A549 (cell line): ENCODE results near the gene SMAD9.

ENCODE experiments used
- ESRRA ChIP-seq: fragments of 150-350 bp; IDR thresholded peaks from 2 replicates; pipeline ENCODE4 v1.6.1; 2014; ENCODE audit warnings: mild to moderate bottlenecking, low read length, borderline replicate concordance
- FOSL2 ChIP-seq, 2 experiments: fragments of 450-650 bp in 1 of 2; fragments of >200 bp in 1 of 2; sonication (Bioruptor Twin) in 1 of 2; formaldehyde crosslinking; IDR thresholded peaks; 2 replicates each; pipeline versions ENCODE4 v1.5.0 to v1.6.1; 2016 to 2020; ENCODE audit warnings: mild to moderate bottlenecking in 1 of 2, moderate library complexity in 1 of 2
- HDAC2 ChIP-seq: fragments of 200-600 bp; sonication (generic); IDR thresholded peaks from 2 replicates; pipeline ENCODE4 v1.6.1; 2016
- MAX ChIP-seq: IDR thresholded peaks from 2 replicates; pipeline ENCODE4 v1.6.1; 2012
- MAZ ChIP-seq: fragments of 150-350 bp; IDR thresholded peaks from 2 replicates; pipeline ENCODE4 v1.6.1; 2014; ENCODE audit warnings: antibody characterized with exemption, low read depth, low read length, borderline replicate concordance
- POLR2A ChIP-seq: IDR thresholded peaks from 2 replicates; pipeline ENCODE4 v1.6.1; 2012; ENCODE audit warnings: mild to moderate bottlenecking, low read length
- RAD21 ChIP-seq, 2 experiments: fragments of >200 bp in 1 of 2; sonication (Bioruptor Twin) in 1 of 2; formaldehyde crosslinking in 1 of 2; IDR thresholded peaks in 1 of 2; conservative IDR thresholded peaks in 1 of 2; 2 replicates in 1 of 2; 3 replicates in 1 of 2; pipeline ENCODE4 v1.6.1; 2012 to 2018; ENCODE audit warnings: inconsistent platforms in 1 of 2
- RNF2 ChIP-seq: fragments of 200-600 bp; sonication (generic); IDR thresholded peaks from 2 replicates; pipeline ENCODE4 v1.6.1; 2016; ENCODE audit warnings: low read depth, mild to moderate bottlenecking, antibody characterized with exemption, moderate library complexity, borderline replicate concordance
- TF ChIP-seq, protein P1 (sequence below): fragments of 450-650 bp; IDR thresholded peaks from 2 replicates; pipeline ENCODE4 v1.6.1; 2014; ENCODE audit warnings: antibody characterized with exemption
- TF ChIP-seq, protein P2 (sequence below): fragments of >200 bp; sonication (Bioruptor Twin); formaldehyde crosslinking; IDR thresholded peaks from 3 replicates; pipeline ENCODE4 v1.5.1; 2016
- TF ChIP-seq, protein P3 (sequence below): fragments of 200-600 bp; sonication (generic); IDR thresholded peaks from 2 replicates; pipeline ENCODE4 v1.6.1; 2016; ENCODE audit warnings: antibody characterized with exemption, mild to moderate bottlenecking, moderate library complexity

DNA sequence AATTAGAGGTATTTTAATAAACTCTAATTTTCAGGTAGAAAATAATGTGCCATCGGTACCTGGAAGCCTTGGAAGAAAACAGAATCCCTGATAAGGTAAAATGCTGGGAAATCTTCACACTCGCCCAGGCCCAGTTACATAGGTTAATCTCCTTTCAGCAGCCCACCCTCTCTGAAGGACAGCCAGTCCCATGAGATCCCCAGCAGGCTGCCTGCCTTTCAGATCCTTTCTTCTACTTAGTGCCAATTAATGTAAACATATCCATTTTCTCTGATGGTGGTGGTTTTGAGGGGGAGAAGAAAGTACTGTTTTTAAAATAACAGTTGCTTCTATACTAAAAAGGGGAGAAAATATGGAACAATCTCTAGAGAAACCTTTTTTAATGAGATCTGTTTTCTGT, 12.2 kb downstream of the SMAD9 start:
- TF ChIP-seq POLR2A = no peak
- TF ChIP-seq, protein P1, sequence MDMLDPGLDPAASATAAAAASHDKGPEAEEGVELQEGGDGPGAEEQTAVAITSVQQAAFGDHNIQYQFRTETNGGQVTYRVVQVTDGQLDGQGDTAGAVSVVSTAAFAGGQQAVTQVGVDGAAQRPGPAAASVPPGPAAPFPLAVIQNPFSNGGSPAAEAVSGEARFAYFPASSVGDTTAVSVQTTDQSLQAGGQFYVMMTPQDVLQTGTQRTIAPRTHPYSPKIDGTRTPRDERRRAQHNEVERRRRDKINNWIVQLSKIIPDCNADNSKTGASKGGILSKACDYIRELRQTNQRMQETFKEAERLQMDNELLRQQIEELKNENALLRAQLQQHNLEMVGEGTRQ = no peak
- TF ChIP-seq, protein P2, sequence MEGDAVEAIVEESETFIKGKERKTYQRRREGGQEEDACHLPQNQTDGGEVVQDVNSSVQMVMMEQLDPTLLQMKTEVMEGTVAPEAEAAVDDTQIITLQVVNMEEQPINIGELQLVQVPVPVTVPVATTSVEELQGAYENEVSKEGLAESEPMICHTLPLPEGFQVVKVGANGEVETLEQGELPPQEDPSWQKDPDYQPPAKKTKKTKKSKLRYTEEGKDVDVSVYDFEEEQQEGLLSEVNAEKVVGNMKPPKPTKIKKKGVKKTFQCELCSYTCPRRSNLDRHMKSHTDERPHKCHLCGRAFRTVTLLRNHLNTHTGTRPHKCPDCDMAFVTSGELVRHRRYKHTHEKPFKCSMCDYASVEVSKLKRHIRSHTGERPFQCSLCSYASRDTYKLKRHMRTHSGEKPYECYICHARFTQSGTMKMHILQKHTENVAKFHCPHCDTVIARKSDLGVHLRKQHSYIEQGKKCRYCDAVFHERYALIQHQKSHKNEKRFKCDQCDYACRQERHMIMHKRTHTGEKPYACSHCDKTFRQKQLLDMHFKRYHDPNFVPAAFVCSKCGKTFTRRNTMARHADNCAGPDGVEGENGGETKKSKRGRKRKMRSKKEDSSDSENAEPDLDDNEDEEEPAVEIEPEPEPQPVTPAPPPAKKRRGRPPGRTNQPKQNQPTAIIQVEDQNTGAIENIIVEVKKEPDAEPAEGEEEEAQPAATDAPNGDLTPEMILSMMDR = no peak
- no peak for TF ChIP-seq RAD21 (conservative IDR thresholded peaks at IDR 0.05 in 1 of 2, IDR thresholded peaks at IDR 0.05 in 1 of 2)
- TF ChIP-seq MAZ = no peak
- TF ChIP-seq, protein P3, sequence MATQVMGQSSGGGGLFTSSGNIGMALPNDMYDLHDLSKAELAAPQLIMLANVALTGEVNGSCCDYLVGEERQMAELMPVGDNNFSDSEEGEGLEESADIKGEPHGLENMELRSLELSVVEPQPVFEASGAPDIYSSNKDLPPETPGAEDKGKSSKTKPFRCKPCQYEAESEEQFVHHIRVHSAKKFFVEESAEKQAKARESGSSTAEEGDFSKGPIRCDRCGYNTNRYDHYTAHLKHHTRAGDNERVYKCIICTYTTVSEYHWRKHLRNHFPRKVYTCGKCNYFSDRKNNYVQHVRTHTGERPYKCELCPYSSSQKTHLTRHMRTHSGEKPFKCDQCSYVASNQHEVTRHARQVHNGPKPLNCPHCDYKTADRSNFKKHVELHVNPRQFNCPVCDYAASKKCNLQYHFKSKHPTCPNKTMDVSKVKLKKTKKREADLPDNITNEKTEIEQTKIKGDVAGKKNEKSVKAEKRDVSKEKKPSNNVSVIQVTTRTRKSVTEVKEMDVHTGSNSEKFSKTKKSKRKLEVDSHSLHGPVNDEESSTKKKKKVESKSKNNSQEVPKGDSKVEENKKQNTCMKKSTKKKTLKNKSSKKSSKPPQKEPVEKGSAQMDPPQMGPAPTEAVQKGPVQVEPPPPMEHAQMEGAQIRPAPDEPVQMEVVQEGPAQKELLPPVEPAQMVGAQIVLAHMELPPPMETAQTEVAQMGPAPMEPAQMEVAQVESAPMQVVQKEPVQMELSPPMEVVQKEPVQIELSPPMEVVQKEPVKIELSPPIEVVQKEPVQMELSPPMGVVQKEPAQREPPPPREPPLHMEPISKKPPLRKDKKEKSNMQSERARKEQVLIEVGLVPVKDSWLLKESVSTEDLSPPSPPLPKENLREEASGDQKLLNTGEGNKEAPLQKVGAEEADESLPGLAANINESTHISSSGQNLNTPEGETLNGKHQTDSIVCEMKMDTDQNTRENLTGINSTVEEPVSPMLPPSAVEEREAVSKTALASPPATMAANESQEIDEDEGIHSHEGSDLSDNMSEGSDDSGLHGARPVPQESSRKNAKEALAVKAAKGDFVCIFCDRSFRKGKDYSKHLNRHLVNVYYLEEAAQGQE = no peak
- no peak for TF ChIP-seq FOSL2 (IDR thresholded peaks at IDR 0.05)
- no peak for TF ChIP-seq FOSL2 (CRISPR knock-in tag; IDR thresholded peaks at IDR 0.05)
- TF ChIP-seq MAX = no peak
- no peak for TF ChIP-seq RNF2
- TF ChIP-seq HDAC2 = no peak
- TF ChIP-seq ESRRA = no peak
